Thymus (tissue), 11 donors: ENCODE measurements around the gene PKD1L1. TPM values are rescaled to one million over a fixed set of nuclear protein-coding genes. Genes with fewer than 3 reads are reported as not detected.
"Not testable (repeated sequence)": the region's sequence is repeated elsewhere in the genome, so short reads cannot be mapped to it uniquely, and the experiment has no call there.

Experiments
- DNase-seq, 9 donors: peaks; one replicate each; pipeline ENCODE4 v3.0.0-alpha.2; 2013; ENCODE audit warnings: low spot score in 9 of 9, low read depth in 6 of 9, missing footprints in 1 of 9
- H3K27ac ChIP-seq, 2 donors: one replicate each; pipeline ENCODE4 v1.5.1; 2013; ENCODE audit warnings: control low read depth in 1 of 2, low read depth in 1 of 2, low read length in 1 of 2, mild to moderate bottlenecking in 1 of 2, moderate library complexity in 1 of 2
- H3K27me3 ChIP-seq, 2 donors: one replicate each; pipeline ENCODE4 v1.5.1; 2013; ENCODE audit warnings: low read length in 1 of 2; ENCODE audit not compliant: control insufficient read depth in 2 of 2, insufficient read depth in 1 of 2
- H3K36me3 ChIP-seq, 2 donors: one replicate each; pipeline ENCODE4 v1.5.1; 2013; ENCODE audit warnings: low read length in 1 of 2, mild to moderate bottlenecking in 1 of 2, moderate library complexity in 1 of 2; ENCODE audit not compliant: control insufficient read depth in 2 of 2, insufficient read depth in 2 of 2
- H3K4me1 ChIP-seq, 2 donors: one replicate each; pipeline ENCODE4 v1.5.1; 2013; ENCODE audit warnings: low read length in 2 of 2; ENCODE audit not compliant: control insufficient read depth in 2 of 2, insufficient read depth in 2 of 2
- H3K4me3 ChIP-seq, 2 donors: one replicate each; pipeline ENCODE4 v1.5.1; 2013; ENCODE audit warnings: low read length in 2 of 2, control low read depth in 1 of 2, mild to moderate bottlenecking in 1 of 2
- H3K9me3 ChIP-seq, 2 donors: one replicate each; pipeline ENCODE4 v1.5.1; 2013; ENCODE audit warnings: low read length in 1 of 2, mild to moderate bottlenecking in 1 of 2; ENCODE audit not compliant: control insufficient read depth in 2 of 2, insufficient read depth in 1 of 2
- WGBS: extraction: QIAGEN DNeasy Blood & Tissue Kit; methylation state at CpG from one replicate; pipeline ENCODE4 v1.1.7; 2013; 5-methylcytosine and 5-hydroxymethylcytosine counted together
- polyA plus RNA-seq: library from polyadenylated mRNA; stranded (reverse); fragments of 200-250 nt; gene quantifications from one replicate; pipeline ENCODE4 v1.2.3, GENCODE V29; 2013
- total RNA-seq: library from RNA; stranded (reverse); fragments of 120-200 nt; gene quantifications from one replicate; pipeline ENCODE4 v1.2.4, GENCODE V29; 2013
- donor health status: healthy.

PKD1L1 gene
- total and polyA plus RNA-seq, 2 donors, result 0.19 to 0.78 TPM

DNA sequence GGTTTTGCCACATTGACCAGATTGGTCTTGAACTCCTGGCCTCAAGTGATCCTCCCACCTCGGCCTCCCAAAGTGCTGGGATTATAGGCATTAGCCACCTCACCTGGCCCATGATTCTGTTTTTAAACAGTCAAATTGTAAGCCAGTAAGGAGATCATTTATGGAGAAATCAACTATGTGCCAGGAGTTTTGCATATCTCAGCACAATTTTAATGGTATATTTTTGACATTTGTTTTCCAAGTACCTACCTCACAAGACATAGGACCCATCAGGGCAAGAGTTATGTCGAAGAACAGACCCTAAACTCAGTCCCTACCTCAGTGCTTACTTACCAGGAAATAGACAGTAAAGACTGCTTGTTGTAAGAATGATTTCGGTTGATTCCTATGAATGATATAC lies 193.0 kb downstream of the PKD1L1 start:
- no peak for DNase-seq
- H3K4me3 ChIP-seq, result no peak overlapping the region
- H3K27me3 ChIP-seq, result no peaks in the 10 kb centered on the region
- H3K9me3 ChIP-seq, result peaks cover 0 to 4% of the 10 kb centered on the region in 2 donors
- no peak overlapping the region for H3K27ac ChIP-seq
- peaks cover 0 to 6% of the 10 kb centered on the region in 2 donors for H3K4me1 ChIP-seq
- 63% methylated on average over 3 of the region's 3 CpGs for WGBS
- H3K36me3 ChIP-seq, result no peaks in the 10 kb centered on the region

- WGBS, result 76% methylated on average over 5 of the region's 5 CpGs
- not testable (repeated sequence) for H3K27ac ChIP-seq, H3K36me3 ChIP-seq, H3K9me3 ChIP-seq, DNase-seq, H3K4me1 ChIP-seq, H3K27me3 ChIP-seq, H3K4me3 ChIP-seq
These were observed 196.5 kb downstream of the PKD1L1 start for GRCh38 chr7:47751724-47752123.

- H3K36me3 ChIP-seq, result no peaks in the 10 kb centered on the region
- H3K4me1 ChIP-seq, result peaks cover 0 to 6% of the 10 kb centered on the region in 2 donors
- peaks cover 0 to 6% of the 10 kb centered on the region in 2 donors for H3K27me3 ChIP-seq
- H3K27ac ChIP-seq, result no peak overlapping the region
- 5% methylated on average over 5 of the region's 5 CpGs for WGBS
- peak in 3 of 9 donors; percentile 2 to 31 (median 11) for DNase-seq
- H3K4me3 ChIP-seq, result no peak overlapping the region
- peaks cover 0 to 4% of the 10 kb centered on the region in 2 donors for H3K9me3 ChIP-seq
These were observed 197.2 kb downstream of the PKD1L1 start for GRCh38 chr7:47751043-47751442.

DNA sequence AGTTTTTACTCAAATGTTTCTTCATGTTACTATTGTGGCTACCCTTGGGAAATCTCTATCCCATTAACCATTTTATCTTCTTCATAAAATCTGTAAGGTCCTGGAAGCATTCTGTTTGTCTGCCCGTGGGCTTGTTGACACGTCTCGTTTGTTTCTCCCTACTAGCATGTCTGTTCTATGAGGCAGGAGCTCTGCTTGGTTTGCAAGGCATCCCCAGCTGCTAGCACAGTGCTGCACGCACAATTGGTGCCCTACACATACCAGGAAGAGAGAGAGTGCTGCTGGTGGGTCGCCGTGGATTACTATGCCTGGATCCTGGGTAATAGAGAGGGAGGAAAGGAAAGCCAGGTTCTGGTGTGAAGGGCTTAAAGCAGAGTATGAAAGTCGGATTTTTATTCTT lies 200.2 kb downstream of the PKD1L1 start:
- WGBS, result 86% methylated on average over 7 of the region's 7 CpGs
- peaks cover 0 to 17% of the 10 kb centered on the region in 2 donors for H3K27me3 ChIP-seq

DNA sequence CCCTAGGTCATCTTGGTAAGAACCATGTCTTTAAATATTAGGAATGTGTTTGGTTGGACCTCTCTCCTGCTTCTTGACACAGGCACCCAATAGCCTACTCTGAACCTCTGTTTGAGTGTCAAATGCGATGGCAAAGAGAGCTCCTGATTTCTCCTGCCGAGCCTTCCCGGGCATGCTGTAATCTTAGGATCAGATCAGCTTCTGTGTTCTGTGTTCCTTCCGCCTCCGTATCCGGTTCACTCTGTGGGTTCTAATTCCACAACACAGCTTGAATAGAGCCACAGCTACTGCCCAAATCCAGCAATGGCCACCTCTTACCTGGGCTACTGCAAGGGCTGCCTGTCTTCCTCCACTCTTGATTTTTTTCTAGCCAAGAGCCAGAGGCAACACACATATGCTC lies 201.1 kb downstream of the PKD1L1 start:
- no peak overlapping the region for H3K27ac ChIP-seq
- 69% methylated on average over 6 of the region's 6 CpGs for WGBS

More for the DNA sequence above, 200.2 kb downstream of the PKD1L1 start:
- no peak for DNase-seq
- no peaks in the 10 kb centered on the region for H3K36me3 ChIP-seq
- no peak overlapping the region for H3K27ac ChIP-seq
- peaks cover 0 to 4% of the 10 kb centered on the region in 2 donors for H3K9me3 ChIP-seq
- peaks cover 0 to 6% of the 10 kb centered on the region in 2 donors for H3K4me1 ChIP-seq
- H3K4me3 ChIP-seq, result no peak overlapping the region

DNA sequence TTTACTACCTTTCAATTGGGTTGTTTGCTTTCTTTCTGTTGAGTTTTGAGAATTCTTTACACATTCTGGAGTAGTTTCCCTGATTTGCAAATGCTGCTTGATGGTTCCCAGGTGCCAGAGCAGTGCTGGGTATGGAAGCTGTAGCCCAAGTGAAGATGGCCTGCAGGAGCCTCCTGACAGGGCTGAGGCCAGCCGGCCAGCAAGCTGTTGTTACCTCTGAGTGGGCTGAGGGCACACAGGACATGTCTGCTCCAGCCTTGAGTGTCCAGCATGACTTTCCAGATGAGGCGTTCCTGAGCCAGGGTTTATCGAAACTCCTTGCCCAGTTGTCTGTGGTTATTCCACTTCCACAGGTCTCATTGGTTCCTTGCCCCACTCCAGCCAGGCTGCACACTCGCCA lies 201.8 kb downstream of the PKD1L1 start:
- Histone ChIP-seq H3K27ac (no peak overlapping the region), H3K9me3 (no peaks in the 10 kb centered on the region), H3K4me1 (peaks cover 0 to 6% of the 10 kb centered on the region in 2 donors), H3K27me3 (peaks cover 0 to 17% of the 10 kb centered on the region in 2 donors), H3K36me3 (no peaks in the 10 kb centered on the region), H3K4me3 (no peak overlapping the region)
- DNase-seq, result no peak
- 74% methylated on average over 4 of the region's 4 CpGs for WGBS

More for the DNA sequence above, 201.1 kb downstream of the PKD1L1 start:
- Histone ChIP-seq H3K27me3 (peaks cover 0 to 17% of the 10 kb centered on the region in 2 donors), H3K4me3 (no peak overlapping the region), H3K9me3 (peaks cover 0 to 3% of the 10 kb centered on the region in 2 donors), H3K36me3 (no peaks in the 10 kb centered on the region), H3K4me1 (peaks cover 0 to 6% of the 10 kb centered on the region in 2 donors)
- DNase-seq, result no peak

DNA sequence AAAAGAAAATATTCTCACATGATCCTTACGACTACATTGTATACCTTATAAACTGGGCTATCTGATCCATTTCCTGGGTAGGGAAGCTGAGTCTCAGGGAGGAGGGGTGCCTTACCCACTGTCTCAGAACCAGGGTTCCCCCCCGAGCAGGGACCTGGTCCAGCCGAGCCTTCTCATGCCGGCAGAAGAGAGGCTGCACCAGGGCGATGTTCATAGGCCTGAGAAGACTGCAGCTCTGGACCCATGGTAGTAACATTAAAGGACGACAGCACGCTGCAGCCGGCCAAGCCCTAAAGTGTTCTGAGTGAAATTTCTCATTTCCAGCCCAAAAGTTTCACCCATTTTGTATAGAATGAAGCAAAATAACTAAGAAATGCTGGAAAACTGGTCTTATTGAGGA lies 203.4 kb downstream of the PKD1L1 start:
- no peak for DNase-seq
- H3K9me3 ChIP-seq, result no peaks in the 10 kb centered on the region
- H3K4me1 ChIP-seq, result no peaks in the 10 kb centered on the region
- H3K36me3 ChIP-seq, result no peaks in the 10 kb centered on the region
- WGBS, result 98% methylated on average over 8 of the region's 8 CpGs
- H3K27me3 ChIP-seq, result peaks cover 0 to 17% of the 10 kb centered on the region in 2 donors
- H3K27ac ChIP-seq, result no peak overlapping the region
- no peak overlapping the region for H3K4me3 ChIP-seq

DNA sequence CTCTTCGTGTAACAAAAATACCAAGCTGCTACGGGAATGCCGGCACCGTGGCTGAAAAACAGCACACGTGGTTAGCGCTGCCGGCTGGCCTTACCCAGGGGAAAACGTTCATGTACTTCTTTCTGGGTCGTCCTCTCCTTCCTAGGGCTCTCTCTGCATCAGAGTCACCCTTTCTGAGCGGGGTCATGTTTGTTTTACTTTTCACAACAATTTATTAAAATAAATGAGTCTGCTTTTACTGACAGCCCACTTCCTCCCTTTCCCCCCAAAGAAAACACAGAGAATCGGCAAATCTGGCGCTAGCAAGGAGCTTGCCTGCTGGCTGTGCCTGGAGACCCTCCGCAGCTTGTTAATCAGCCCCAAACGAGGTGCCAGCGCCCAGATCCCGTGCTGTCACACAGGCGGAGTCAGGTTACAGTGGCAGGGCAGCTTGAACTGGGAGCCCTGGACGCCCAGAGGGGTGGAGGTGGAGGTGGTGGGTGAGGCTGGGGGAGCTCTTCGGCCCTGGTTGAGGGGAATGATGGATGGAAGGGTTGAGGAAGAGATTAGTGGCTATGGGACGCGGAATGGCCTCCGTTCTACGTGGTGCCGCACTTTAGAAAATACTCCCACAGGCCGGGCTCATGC lies 204.2 kb downstream of the PKD1L1 start:
- 54% methylated on average over 25 of the region's 25 CpGs for WGBS
- Histone ChIP-seq H3K4me1 (no peaks in the 10 kb centered on the region), H3K4me3 (no peak overlapping the region), H3K27me3 (peaks cover 0 to 17% of the 10 kb centered on the region in 2 donors), H3K36me3 (no peaks in the 10 kb centered on the region), H3K9me3 (no peaks in the 10 kb centered on the region), H3K27ac (no peak overlapping the region)
- no peak for DNase-seq

DNA sequence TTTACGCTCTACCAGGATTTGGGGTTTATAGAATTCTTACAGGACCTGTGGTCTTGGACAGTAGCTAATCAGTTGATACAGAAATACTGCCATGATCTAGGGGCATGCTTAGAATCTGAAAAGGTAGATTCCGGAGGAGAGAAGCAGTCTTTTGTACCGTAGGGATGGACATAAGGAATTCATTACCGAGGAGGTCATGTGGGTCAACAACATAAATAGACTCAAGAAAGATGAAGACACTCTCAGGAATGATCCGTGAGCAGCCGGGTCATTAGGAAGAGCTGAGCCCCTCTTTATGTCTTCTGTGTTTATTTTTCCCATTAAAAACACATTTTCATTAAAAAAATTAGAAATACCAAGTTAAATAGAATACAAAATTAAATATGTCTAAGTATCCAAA lies 206.3 kb downstream of the PKD1L1 start:
- DNase-seq, result no peak
- Histone ChIP-seq H3K4me1 (no peaks in the 10 kb centered on the region), H3K27ac (no peak overlapping the region), H3K36me3 (no peaks in the 10 kb centered on the region), H3K9me3 (no peaks in the 10 kb centered on the region), H3K27me3 (peaks cover 0 to 17% of the 10 kb centered on the region in 2 donors), H3K4me3 (no peak overlapping the region)
- WGBS, result 97% methylated on average over 6 of the region's 6 CpGs
